K562 (cell line): ENCODE measurements around the gene TBX10. TPM values are rescaled to one million over a fixed set of nuclear protein-coding genes. Genes with fewer than 3 reads are reported as not detected.

Source experiments
- ARID2 ChIP-seq: fragments of 450-650 bp; IDR thresholded peaks from 2 replicates; pipeline ENCODE4 v1.6.1; 2017; ENCODE audit warnings: antibody characterized with exemption, mild to moderate bottlenecking
- CEBPG ChIP-seq, 3 experiments: fragments of 200-800 bp in 1 of 3; sonication (Bioruptor generic) in 1 of 3; sonication (generic) in 1 of 3; formaldehyde crosslinking in 1 of 3; IDR thresholded peaks in 2 of 3; conservative IDR thresholded peaks in 1 of 3; 2 replicates each; pipeline versions ENCODE4 v1.6.1 to v1.8.0; 2016 to 2022; ENCODE audit warnings: missing compliant biosample characterization in 2 of 3, missing genetic modification characterization in 2 of 3, mild to moderate bottlenecking in 1 of 3, missing genetic modification reagents in 1 of 3
- ETV5 ChIP-seq: sonication (generic); formaldehyde crosslinking; IDR thresholded peaks from 2 replicates; pipeline ENCODE4 v1.4.0; 2020; ENCODE audit warnings: low read depth, mild to moderate bottlenecking, missing genetic modification reagents
- KLF1 ChIP-seq: fragments of 450-650 bp; IDR thresholded peaks from 2 replicates; pipeline ENCODE4 v1.6.1; 2016; ENCODE audit warnings: missing genetic modification characterization, missing compliant biosample characterization
- MAZ ChIP-seq, 2 experiments: fragments of 450-650 bp in 1 of 2; sonication (generic) in 1 of 2; formaldehyde crosslinking; IDR thresholded peaks in 1 of 2; conservative IDR thresholded peaks in 1 of 2; 2 replicates each; pipeline versions ENCODE4 v1.4.0 to v1.5.0; 2020; ENCODE audit warnings: mild to moderate bottlenecking in 1 of 2, missing genetic modification reagents in 1 of 2
- POLR2AphosphoS5 ChIP-seq: IDR thresholded peaks from 2 replicates; pipeline ENCODE4 v1.6.1; 2011; ENCODE audit warnings: mild to moderate bottlenecking, low read depth, low read length, moderate library complexity; ENCODE audit not compliant: control insufficient read depth, insufficient read depth
- PTTG1 ChIP-seq: fragments of 450-650 bp; IDR thresholded peaks from 2 replicates; pipeline ENCODE4 v1.6.1; 2016; ENCODE audit warnings: low read depth, mild to moderate bottlenecking, missing genetic modification characterization, missing compliant biosample characterization
- RAD21 ChIP-seq, 2 experiments: fragments of 250-450 bp in 1 of 2; fragments of 450-650 bp in 1 of 2; sonication (Bioruptor Pico) in 1 of 2; formaldehyde crosslinking in 1 of 2; IDR thresholded peaks in 1 of 2; conservative IDR thresholded peaks in 1 of 2; 2 replicates each; pipeline versions ENCODE4 v1.4.0 to v1.8.0; 2020 to 2022; ENCODE audit warnings: mild to moderate bottlenecking in 2 of 2, moderate library complexity in 1 of 2
- RNF2 ChIP-seq: sonication (generic); IDR thresholded peaks from 2 replicates; pipeline ENCODE4 v1.6.1; 2016
- SIN3B ChIP-seq: fragments of 450-650 bp; IDR thresholded peaks from 2 replicates; pipeline ENCODE4 v1.6.1; 2017; ENCODE audit warnings: low read depth, mild to moderate bottlenecking, moderate library complexity
- ZBTB1 ChIP-seq: sonication (generic); formaldehyde crosslinking; IDR thresholded peaks from 2 replicates; pipeline ENCODE4 v1.8.1; 2023; ENCODE audit warnings: missing genetic modification reagents, low read depth, mild to moderate bottlenecking, borderline replicate concordance
- ZEB2 ChIP-seq: fragments of 450-650 bp; IDR thresholded peaks from 2 replicates; pipeline ENCODE4 v1.6.1; 2016
- ZNF124 ChIP-seq: sonication (generic); formaldehyde crosslinking; IDR thresholded peaks from 2 replicates; pipeline ENCODE4 v1.8.1; 2022; ENCODE audit warnings: missing genetic modification reagents
- ZNF146 ChIP-seq: IDR thresholded peaks from one replicate; pipeline ENCODE4 v1.6.1; 2018; ENCODE audit warnings: missing compliant biosample characterization; ENCODE audit not compliant: unreplicated experiment
- ZNF174 ChIP-seq: fragments of 250-450 bp; sonication (Bioruptor Pico); IDR thresholded peaks from 2 replicates; pipeline ENCODE4 v1.4.0; 2020; ENCODE audit warnings: mild to moderate bottlenecking
- polyA plus RNA-seq, 8 experiments: library from polyadenylated mRNA; depleted of rRNA in 4 of 8; stranded (reverse) in 5 of 8; unstranded in 3 of 8; fragments of >200 nt; fragmentation: Nextera tagmentation in 2 of 8; fragmentation: Illumina TruSeq in 1 of 8; extraction: Ambion mirVana in 2 of 8; extraction: Trizol in 1 of 8; gene quantifications; 2 replicates each; pipeline versions ENCODE4 v1.2.1 to v1.2.3, GENCODE V29; 2011 to 2014; ENCODE audit warnings: inconsistent platforms in 1 of 8, missing spikeins in 1 of 8
- total RNA-seq, 7 experiments: library from RNA; depleted of rRNA in 6 of 7; stranded (reverse); fragments of >200 nt in 6 of 7; fragmentation: Illumina TruSeq in 2 of 7; extraction: Trizol in 2 of 7; gene quantifications; 2 replicates each; pipeline versions ENCODE4 v1.2.1 to v1.2.3, GENCODE V29; 2011 to 2021; ENCODE audit warnings: low replicate concordance in 1 of 7
- TF ChIP-seq, protein P1 (sequence below): fragments of 450-650 bp; formaldehyde crosslinking; IDR thresholded peaks from 2 replicates; pipeline ENCODE4 v1.4.0; 2020; ENCODE audit warnings: mild to moderate bottlenecking, mixed read lengths
- TF ChIP-seq, protein P2 (sequence below): sonication (generic); formaldehyde crosslinking; IDR thresholded peaks from 2 replicates; pipeline ENCODE4 v1.8.1; 2022; ENCODE audit warnings: missing genetic modification reagents
- TF ChIP-seq, protein P3 (sequence below): fragments of 250-450 bp; sonication (Bioruptor Pico); IDR thresholded peaks from 2 replicates; pipeline ENCODE4 v1.8.0; 2022; ENCODE audit warnings: moderate library complexity, mild to moderate bottlenecking, inconsistent platforms
- TF ChIP-seq, protein P4 (sequence below): fragments of 450-650 bp; formaldehyde crosslinking; conservative IDR thresholded peaks from 2 replicates; pipeline ENCODE4 v1.4.0; 2022; ENCODE audit warnings: mild to moderate bottlenecking, missing genetic modification characterization
- TF ChIP-seq, protein P5 (sequence below): sonication (generic); formaldehyde crosslinking; IDR thresholded peaks from 2 replicates; pipeline ENCODE4 v1.8.1; 2023; ENCODE audit warnings: mild to moderate bottlenecking, missing genetic modification reagents

Gene TBX10
- total and polyA plus RNA-seq, 9 of the 15 experiments (the other 6 are each of a cell fraction or from before 2014, with no cell fraction given): not detected

GRCh38 chr11:67629386-67630227 is 10.0 kb downstream of the TBX10 start, which contains the start of gene NUDT8 (continued):
- TF ChIP-seq PTTG1 (tag): no peak
- TF ChIP-seq, protein P1, sequence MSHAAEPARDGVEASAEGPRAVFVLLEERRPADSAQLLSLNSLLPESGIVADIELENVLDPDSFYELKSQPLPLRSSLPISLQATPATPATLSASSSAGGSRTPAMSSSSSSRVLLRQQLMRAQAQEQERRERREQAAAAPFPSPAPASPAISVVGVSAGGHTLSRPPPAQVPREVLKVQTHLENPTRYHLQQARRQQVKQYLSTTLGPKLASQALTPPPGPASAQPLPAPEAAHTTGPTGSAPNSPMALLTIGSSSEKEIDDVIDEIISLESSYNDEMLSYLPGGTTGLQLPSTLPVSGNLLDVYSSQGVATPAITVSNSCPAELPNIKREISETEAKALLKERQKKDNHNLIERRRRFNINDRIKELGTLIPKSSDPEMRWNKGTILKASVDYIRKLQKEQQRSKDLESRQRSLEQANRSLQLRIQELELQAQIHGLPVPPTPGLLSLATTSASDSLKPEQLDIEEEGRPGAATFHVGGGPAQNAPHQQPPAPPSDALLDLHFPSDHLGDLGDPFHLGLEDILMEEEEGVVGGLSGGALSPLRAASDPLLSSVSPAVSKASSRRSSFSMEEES (CRISPR knock-in tag): no peak
- TF ChIP-seq ETV5 (CRISPR knock-in tag): peak; percentile 84
- peak; percentile 81 for TF ChIP-seq RNF2
- TF ChIP-seq, protein P2, sequence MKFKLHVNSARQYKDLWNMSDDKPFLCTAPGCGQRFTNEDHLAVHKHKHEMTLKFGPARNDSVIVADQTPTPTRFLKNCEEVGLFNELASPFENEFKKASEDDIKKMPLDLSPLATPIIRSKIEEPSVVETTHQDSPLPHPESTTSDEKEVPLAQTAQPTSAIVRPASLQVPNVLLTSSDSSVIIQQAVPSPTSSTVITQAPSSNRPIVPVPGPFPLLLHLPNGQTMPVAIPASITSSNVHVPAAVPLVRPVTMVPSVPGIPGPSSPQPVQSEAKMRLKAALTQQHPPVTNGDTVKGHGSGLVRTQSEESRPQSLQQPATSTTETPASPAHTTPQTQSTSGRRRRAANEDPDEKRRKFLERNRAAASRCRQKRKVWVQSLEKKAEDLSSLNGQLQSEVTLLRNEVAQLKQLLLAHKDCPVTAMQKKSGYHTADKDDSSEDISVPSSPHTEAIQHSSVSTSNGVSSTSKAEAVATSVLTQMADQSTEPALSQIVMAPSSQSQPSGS (CRISPR knock-in tag): peak; percentile 20; the same call in 1 of the 2 replicates
- TF ChIP-seq, protein P3, sequence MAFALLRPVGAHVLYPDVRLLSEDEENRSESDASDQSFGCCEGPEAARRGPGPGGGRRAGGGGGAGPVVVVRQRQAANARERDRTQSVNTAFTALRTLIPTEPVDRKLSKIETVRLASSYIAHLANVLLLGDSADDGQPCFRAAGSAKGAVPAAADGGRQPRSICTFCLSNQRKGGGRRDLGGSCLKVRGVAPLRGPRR: no peak
- TF ChIP-seq ARID2: no peak
- TF ChIP-seq ZNF174 (CRISPR knock-in tag): no peak
- TF ChIP-seq ZBTB1 (CRISPR knock-in tag): peak; percentile 58; the same call in 1 of the 2 replicates
- TF ChIP-seq KLF1: 0 out of 2 replicates have a peak, but pooled peaks have one; percentile 43
- TF ChIP-seq, protein P4, sequence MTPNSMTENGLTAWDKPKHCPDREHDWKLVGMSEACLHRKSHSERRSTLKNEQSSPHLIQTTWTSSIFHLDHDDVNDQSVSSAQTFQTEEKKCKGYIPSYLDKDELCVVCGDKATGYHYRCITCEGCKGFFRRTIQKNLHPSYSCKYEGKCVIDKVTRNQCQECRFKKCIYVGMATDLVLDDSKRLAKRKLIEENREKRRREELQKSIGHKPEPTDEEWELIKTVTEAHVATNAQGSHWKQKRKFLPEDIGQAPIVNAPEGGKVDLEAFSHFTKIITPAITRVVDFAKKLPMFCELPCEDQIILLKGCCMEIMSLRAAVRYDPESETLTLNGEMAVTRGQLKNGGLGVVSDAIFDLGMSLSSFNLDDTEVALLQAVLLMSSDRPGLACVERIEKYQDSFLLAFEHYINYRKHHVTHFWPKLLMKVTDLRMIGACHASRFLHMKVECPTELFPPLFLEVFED (CRISPR knock-in tag): no peak
- TF ChIP-seq ZNF146: no peak
- TF ChIP-seq ZNF124 (CRISPR knock-in tag): peak; percentile 86; the same call in 1 of the 2 replicates
- peak; percentile 64 to 77 for TF ChIP-seq RAD21 (CRISPR knock-in tag; conservative IDR thresholded peaks at IDR 0.05 in 1 of 2, IDR thresholded peaks at IDR 0.05 in 1 of 2)
- no peak for TF ChIP-seq CEBPG (CRISPR knock-in tag; IDR thresholded peaks at IDR 0.05)
- no peak for TF ChIP-seq CEBPG (tag; conservative IDR thresholded peaks at IDR 0.05 in 1 of 2, IDR thresholded peaks at IDR 0.05 in 1 of 2)
- TF ChIP-seq MAZ (CRISPR knock-in tag; conservative IDR thresholded peaks at IDR 0.05 in 1 of 2, IDR thresholded peaks at IDR 0.05 in 1 of 2): peak; percentile 82 to 95
- no peak; the same call in 1 of the 2 replicates for TF ChIP-seq POLR2AphosphoS5
- peak; percentile 67 for TF ChIP-seq ZEB2
- peak; percentile 48; the same call in 1 of the 2 replicates for TF ChIP-seq SIN3B
- TF ChIP-seq, protein P5, sequence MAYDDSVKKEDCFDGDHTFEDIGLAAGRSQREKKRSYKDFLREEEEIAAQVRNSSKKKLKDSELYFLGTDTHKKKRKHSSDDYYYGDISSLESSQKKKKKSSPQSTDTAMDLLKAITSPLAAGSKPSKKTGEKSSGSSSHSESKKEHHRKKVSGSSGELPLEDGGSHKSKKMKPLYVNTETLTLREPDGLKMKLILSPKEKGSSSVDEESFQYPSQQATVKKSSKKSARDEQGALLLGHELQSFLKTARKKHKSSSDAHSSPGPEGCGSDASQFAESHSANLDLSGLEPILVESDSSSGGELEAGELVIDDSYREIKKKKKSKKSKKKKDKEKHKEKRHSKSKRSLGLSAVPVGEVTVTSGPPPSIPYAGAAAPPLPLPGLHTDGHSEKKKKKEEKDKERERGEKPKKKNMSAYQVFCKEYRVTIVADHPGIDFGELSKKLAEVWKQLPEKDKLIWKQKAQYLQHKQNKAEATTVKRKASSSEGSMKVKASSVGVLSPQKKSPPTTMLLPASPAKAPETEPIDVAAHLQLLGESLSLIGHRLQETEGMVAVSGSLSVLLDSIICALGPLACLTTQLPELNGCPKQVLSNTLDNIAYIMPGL: peak; percentile 88; the same call in 1 of the 2 replicates
